Inflammatory macrophage treated with lipopolysaccharide for 4 hours (primary cell): ENCODE results near the gene RAPGEF2.
"Not testable (repeated sequence)": the region's sequence is repeated elsewhere in the genome, so short reads cannot be mapped to it uniquely, and the experiment has no call there.

ENCODE experiments used
- DNase-seq: peaks from one replicate; pipeline ENCODE4 v3.0.0-alpha.2; 2020

Gene RAPGEF2

GRCh38 chr4:159283696-159284095 is 180.8 kb downstream of the RAPGEF2 start:
- DNase-seq = peak; percentile 35

GRCh38 chr4:159284113-159284512 is 181.2 kb downstream of the RAPGEF2 start:
- no peak for DNase-seq

- no peak for DNase-seq
Observed at GRCh38 chr4:159284733-159285132, 181.9 kb downstream of the RAPGEF2 start.

GRCh38 chr4:159287767-159288166 is 184.9 kb downstream of the RAPGEF2 start:
- DNase-seq = no peak

DNA sequence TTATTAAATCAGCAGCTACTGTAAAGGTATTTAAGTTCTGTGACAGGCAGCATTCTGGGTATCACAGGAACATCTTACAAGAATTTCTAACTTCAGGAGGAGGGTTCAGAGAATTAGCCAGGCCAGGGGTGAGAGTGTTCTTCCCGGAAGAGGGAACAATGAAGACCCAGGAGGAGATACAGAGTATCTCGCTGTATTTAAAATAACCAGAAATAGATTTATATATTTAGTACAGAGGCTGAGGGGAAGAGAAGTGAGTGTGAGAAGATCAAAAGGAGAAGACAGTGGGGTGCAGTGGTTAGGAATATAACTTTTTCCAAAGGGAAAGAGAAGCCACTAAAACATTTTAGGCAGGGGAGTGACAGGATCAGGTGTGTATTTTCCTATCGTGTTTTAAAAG is 186.8 kb downstream of the RAPGEF2 start:
- no peak for DNase-seq

DNA sequence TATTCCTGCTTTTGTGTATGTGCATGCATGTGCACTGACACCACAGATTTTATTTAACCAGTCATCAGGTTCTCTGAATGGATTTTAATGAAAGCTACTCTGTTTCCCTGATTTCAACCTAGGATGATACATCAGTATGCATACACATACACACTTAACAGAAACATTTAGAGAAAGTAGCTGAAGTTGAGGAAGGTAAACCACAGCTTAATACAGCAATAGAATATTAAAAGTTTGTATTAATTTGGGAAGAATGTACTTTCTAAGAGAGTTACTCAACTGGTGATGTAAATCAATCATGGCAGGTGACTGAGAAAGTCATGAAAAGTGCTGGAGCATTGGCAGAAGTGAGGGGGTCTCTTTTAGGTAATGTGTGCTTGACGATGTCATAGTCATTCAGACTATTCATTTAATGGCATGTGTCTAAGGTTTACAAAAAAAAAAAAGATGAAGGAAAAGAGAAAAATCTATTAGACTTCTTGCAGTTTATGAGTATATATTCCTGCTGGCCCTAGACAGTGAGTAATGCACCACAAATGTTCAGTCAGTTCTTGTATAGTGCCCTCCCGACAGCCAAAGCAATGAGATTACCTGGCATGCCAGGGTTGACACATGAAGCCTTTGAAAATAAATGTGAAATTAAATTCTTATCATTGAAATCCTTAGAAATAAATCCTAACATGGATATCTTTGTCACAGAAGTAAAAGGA is 187.6 kb downstream of the RAPGEF2 start:
- no peak for DNase-seq

GRCh38 chr4:159291176-159291575 is 188.3 kb downstream of the RAPGEF2 start:
- DNase-seq = peak; percentile 44

- no peak for DNase-seq
Observed at GRCh38 chr4:159292137-159292896, 189.4 kb downstream of the RAPGEF2 start.

GRCh38 chr4:159293811-159294515 is 191.1 kb downstream of the RAPGEF2 start:
- DNase-seq = peak; percentile 53

DNA sequence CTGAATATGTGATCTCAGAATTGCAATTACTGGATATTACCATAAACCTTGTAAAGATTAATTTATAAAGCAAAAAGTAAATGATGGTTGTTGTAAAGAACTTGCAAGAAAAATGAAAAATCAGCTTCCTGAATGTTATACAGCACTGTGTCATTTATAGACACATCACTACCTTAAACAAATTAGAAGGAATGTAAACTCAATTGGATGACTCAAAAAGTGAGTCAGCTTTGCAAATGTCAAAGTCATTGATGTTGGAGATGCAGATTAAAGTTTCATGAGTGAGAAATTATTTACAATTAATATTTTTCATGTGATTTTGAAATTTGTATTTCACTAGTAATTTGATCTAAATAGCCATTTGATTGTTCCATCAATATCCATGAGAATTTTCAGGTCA is 193.2 kb downstream of the RAPGEF2 start:
- DNase-seq = peak; percentile 44

DNA sequence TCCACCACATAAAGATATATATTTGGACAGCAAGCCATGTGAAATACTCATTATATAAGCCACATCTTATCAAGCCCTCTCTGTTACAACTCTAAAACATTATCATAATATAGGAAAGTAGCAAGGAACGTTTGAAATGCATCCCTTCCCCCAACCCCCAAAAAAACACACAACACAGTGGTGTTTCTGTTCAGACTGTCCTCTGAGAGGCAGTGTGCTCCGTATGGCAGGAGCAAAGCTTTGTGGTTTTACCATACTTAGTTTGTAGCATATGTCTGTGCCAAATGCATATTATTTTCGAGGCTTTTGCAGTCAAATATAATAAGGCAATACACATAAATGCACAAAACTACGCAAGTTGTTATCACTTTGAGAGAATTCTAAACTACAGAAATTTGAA is 194.2 kb downstream of the RAPGEF2 start:
- no peak for DNase-seq

GRCh38 chr4:159298502-159298901 is 195.6 kb downstream of the RAPGEF2 start:
- DNase-seq = no peak

GRCh38 chr4:159303435-159303834 is 200.6 kb downstream of the RAPGEF2 start:
- no peak for DNase-seq

- DNase-seq = no peak
Observed at GRCh38 chr4:159305129-159305528, 202.2 kb downstream of the RAPGEF2 start.

DNA sequence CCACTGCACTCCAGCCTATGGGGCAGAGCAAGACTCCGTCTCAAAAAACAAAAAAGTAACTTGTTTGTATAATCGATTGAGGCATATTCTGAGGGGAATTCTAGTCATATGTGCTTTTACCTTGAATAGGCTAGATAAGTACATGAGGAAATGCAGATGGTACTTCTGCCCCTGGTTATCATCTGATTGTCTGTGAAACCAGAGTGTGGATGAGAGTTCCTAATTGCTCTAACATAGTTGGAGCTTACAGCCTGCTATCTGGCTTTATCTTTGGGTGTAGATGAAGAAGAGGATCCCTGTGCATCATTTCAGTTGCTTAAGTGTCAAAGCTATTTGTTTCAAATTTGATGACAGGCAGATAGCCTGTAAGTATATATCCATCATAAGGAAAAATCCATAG is 205.1 kb downstream of the RAPGEF2 start:
- no peak for DNase-seq

DNA sequence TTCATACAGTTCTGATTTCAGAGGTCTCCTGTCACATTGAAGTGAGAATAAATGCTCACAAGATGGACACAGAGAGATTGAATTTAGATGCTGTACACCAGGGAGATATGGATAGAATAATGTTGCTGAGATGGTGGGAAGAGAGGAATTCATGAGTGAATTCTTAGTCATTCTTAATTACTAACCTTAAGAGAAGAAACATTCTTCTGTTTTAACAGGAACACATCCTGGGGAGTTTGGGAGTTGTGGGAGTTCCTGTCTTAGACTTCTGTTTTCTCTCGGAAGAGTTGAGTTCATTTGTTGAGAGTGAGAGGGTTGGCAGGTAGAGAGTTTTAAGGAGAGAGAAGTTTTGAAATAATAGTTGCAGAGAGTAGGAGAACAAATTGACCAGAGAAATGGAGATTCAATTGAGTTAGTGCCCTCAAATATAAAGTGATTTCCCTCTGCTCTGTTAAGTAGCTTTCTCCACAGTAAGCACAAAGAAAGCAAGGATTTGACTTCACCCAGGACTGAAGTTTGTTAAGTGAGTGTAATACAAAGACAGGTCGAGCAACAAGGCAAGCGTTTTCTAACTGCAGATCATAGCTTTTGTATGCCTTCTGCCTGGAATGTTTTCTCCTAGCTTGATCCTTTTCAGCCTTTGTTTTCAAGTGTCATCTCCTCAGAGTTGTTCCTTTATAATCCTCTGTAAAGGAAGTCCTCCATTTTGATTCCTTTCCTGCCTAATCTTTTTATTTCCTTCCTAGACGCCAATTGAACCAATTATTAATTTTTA is 205.9 kb downstream of the RAPGEF2 start:
- no peak for DNase-seq

DNA sequence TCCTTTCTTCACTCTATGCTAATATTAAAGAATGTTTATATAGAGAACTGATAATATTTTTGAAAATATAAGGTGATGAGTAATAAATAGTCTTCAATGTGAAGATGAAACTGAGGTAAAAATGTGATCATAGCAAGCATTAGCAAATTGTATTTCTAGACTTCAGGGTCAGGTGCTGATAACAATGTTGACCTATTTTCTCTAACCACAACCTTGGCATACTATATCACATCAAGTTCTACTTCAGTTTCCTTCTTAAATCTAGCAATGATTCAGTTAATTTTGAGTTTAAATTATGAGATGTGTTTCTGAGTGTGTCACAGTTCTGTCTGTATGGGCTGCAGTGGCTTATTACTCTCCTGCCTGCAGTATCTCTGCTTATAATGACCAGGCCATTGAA is 209.4 kb downstream of the RAPGEF2 start:
- no peak for DNase-seq

DNA sequence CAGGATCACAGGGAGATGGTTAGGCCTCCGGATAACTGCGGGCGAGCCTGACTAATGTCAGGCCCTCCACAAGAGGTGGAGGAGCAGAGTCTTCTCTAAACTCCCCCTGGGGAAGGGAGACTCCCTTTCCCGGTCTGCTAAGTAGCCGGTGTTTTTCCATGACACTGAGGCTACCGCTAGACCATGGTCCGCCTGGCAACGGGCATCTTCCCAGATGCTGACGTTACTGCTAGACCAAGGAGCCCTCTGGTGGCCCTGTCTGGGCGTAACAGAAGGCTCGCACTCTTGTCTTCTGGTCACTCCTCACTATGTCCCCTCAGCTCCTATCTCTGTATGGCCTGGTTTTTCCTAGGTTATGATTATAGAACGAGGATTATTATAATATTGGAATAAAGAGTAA is 213.0 kb downstream of the RAPGEF2 start:
- DNase-seq = not testable (repeated sequence)

GRCh38 chr4:159317203-159317602 is 214.3 kb downstream of the RAPGEF2 start:
- DNase-seq = no peak

GRCh38 chr4:159319027-159319426 is 216.1 kb downstream of the RAPGEF2 start:
- no peak for DNase-seq

DNA sequence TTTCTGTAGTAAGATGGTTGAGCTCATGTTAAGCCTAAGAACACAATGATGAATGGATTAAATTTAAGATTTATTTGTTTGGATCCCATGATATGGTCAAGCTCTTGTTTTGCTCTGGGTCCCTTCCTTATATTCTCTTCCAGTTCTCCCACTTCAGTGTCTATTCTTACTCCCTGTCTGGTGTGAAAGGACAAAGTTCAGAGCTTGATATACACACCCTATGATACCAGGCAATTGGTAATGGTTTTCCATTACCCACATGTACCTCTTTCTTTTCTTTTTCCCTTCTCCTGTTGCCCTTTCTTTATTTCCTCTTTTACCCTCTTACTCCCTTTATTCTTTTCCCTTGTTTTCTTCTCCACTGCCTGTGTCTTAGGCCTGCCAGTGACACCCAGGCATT is 223.6 kb downstream of the RAPGEF2 start:
- no peak for DNase-seq

DNA sequence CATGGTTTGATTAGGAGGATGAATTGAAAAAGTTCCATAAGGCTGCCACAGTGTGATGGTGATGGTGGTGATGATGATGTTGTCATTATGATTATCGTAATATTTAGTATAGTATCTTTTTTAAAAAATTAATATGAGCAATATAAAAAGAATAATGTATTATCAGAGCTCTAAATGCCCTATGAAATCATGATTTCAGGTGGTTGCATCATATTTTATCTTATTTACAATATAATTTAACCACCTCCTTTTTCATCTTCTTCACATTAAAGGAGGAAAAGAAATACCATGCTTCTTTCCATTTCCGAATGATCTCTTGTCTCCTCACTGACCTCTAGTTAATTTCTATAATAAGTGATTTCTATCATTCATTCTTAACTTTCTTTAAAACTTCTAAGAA is 225.9 kb downstream of the RAPGEF2 start:
- no peak for DNase-seq

GRCh38 chr4:159334461-159334860 is 231.6 kb downstream of the RAPGEF2 start:
- DNase-seq = no peak
